ENCODE data around the gene OR11A1.

The OR11A1 gene

DNA sequence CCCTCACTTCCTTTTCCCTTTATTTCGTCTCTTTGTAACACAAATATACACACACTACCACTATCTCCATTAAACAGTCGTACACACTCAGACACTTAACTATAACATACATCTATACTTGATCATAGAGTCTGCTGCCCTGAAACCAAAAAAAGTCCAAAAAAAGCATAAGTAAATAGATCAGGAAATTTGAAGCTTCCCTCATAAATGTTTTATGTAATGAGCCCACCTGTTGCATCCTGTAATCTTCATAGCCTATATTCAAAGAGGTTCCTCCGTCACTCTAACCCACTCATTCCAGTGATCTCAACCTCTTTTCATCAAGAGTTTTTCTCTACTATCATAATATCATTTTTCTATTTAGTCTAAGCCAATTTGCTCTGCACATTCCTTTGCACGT lies 68.3 kb downstream of the OR11A1 start:
- no peak for DNase-seq (ENCODE audit: low read depth in 2 of 2)

- no peak for DNase-seq (ENCODE audit: low read depth in 2 of 2)
These were observed 80.9 kb downstream of the OR11A1 start for GRCh38 chr6:29376003-29376402.
